ENCODE measurements around the gene STXBP2. TPM values are rescaled to one million over a fixed set of nuclear protein-coding genes. Genes with fewer than 3 reads are reported as not detected.

STXBP2 gene
- total and polyA plus RNA-seq, 4 donors: 25.9 to 32.7 (median 27.2) TPM

DNA sequence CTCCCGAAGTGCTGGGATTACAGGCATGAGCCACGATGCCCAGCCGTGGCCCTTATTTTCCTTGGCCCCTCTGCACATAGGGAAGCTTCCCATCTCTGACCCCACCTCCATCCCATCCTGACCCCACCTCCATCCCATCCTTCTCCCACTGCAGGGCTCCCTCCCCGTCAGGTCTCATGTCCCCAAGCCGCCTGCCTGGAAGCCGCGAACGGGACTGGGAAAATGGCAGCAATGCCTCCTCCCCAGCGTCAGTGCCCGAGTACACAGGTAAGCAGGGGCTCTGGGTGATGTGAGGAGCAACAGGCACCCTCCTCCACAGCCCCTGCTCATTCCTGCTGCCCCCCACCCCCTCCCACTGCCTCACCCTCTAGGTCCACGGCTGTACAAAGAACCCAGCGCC, 19.7 kb upstream of the STXBP2 start:
- Histone ChIP-seq H3K9me3 (ENCODE audit: control insufficient read depth in 4 of 4, low read length in 3 of 4) (no peaks in the 10 kb centered on the region), H3K4me1 (ENCODE audit: control insufficient read depth in 4 of 4, insufficient read depth in 4 of 4, low read length in 3 of 4) (peaks cover 17 to 36% (median 27%) of the 10 kb centered on the region in 4 donors), H3K9ac (ENCODE audit: low read depth in 1 of 2, low read length in 2 of 2) (no peak overlapping the region), H3K4me3 (ENCODE audit: low read depth in 1 of 3, low read length in 3 of 3) (no peak overlapping the region), H3K27me3 (ENCODE audit: control insufficient read depth in 4 of 4, insufficient read depth in 4 of 4, low read length in 3 of 4) (no peaks in the 10 kb centered on the region), H3K36me3 (ENCODE audit: control insufficient read depth in 4 of 4, insufficient read depth in 3 of 4, low read depth in 1 of 4, low read length in 3 of 4) (peaks cover 5 to 32% (median 20%) of the 10 kb centered on the region in 4 donors), H3K27ac (ENCODE audit: low read depth in 1 of 2, low read length in 2 of 2) (peak overlapping the region in 1 of 2 donors; percentile 86)
- DNase-seq (ENCODE audit: low spot score): no peak
- WGBS: 89% methylated on average over 12 of the region's 12 CpGs
- TF ChIP-seq NR2F2 (IDR thresholded peaks at IDR 0.05) (no peak), RAD21 (IDR thresholded peaks at IDR 0.05) (no peak), JUND (IDR thresholded peaks at IDR 0.05) (no peak), HNF4G (IDR thresholded peaks at IDR 0.05) (no peak), TAF1 (conservative IDR thresholded peaks at IDR 0.05) (no peak), YY1 (IDR thresholded peaks at IDR 0.05) (no peak), GABPA (IDR thresholded peaks at IDR 0.05 in 1 of 2, conservative IDR thresholded peaks at IDR 0.05 in 1 of 2) (no peak), RXRA (IDR thresholded peaks at IDR 0.05) (no peak), HNF4A (conservative IDR thresholded peaks at IDR 0.05) (no peak), FOXA2 (IDR thresholded peaks at IDR 0.05) (no peak), FOXA1 (IDR thresholded peaks at IDR 0.05) (no peak)
- TF ChIP-seq, protein P1, sequence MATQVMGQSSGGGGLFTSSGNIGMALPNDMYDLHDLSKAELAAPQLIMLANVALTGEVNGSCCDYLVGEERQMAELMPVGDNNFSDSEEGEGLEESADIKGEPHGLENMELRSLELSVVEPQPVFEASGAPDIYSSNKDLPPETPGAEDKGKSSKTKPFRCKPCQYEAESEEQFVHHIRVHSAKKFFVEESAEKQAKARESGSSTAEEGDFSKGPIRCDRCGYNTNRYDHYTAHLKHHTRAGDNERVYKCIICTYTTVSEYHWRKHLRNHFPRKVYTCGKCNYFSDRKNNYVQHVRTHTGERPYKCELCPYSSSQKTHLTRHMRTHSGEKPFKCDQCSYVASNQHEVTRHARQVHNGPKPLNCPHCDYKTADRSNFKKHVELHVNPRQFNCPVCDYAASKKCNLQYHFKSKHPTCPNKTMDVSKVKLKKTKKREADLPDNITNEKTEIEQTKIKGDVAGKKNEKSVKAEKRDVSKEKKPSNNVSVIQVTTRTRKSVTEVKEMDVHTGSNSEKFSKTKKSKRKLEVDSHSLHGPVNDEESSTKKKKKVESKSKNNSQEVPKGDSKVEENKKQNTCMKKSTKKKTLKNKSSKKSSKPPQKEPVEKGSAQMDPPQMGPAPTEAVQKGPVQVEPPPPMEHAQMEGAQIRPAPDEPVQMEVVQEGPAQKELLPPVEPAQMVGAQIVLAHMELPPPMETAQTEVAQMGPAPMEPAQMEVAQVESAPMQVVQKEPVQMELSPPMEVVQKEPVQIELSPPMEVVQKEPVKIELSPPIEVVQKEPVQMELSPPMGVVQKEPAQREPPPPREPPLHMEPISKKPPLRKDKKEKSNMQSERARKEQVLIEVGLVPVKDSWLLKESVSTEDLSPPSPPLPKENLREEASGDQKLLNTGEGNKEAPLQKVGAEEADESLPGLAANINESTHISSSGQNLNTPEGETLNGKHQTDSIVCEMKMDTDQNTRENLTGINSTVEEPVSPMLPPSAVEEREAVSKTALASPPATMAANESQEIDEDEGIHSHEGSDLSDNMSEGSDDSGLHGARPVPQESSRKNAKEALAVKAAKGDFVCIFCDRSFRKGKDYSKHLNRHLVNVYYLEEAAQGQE (IDR thresholded peaks at IDR 0.05): no peak
- TF ChIP-seq, protein P2, sequence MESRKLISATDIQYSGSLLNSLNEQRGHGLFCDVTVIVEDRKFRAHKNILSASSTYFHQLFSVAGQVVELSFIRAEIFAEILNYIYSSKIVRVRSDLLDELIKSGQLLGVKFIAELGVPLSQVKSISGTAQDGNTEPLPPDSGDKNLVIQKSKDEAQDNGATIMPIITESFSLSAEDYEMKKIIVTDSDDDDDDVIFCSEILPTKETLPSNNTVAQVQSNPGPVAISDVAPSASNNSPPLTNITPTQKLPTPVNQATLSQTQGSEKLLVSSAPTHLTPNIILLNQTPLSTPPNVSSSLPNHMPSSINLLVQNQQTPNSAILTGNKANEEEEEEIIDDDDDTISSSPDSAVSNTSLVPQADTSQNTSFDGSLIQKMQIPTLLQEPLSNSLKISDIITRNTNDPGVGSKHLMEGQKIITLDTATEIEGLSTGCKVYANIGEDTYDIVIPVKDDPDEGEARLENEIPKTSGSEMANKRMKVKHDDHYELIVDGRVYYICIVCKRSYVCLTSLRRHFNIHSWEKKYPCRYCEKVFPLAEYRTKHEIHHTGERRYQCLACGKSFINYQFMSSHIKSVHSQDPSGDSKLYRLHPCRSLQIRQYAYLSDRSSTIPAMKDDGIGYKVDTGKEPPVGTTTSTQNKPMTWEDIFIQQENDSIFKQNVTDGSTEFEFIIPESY (IDR thresholded peaks at IDR 0.05): no peak
- TF ChIP-seq, protein P3, sequence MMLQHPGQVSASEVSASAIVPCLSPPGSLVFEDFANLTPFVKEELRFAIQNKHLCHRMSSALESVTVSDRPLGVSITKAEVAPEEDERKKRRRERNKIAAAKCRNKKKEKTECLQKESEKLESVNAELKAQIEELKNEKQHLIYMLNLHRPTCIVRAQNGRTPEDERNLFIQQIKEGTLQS (IDR thresholded peaks at IDR 0.05): no peak

DNA sequence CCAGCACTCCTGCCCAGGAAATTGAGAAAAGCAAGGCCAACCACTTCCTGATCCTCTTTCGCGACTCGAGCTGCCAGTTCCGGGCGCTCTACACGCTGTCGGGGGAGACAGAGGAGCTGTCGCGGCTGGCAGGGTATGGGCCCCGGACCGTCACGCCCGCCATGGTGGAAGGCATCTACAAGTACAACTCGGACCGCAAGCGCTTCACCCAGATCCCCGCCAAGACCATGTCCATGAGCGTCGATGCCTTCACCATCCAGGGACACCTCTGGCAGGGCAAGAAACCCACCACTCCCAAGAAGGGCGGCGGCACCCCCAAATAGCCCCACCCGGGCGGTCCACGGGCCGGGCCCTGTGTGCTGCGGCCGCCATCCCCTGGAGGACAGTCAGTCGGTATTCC, 19.2 kb upstream of the STXBP2 start:
- Histone ChIP-seq H3K4me3 (ENCODE audit: low read depth in 1 of 3, low read length in 3 of 3) (no peak overlapping the region), H3K9ac (ENCODE audit: low read depth in 1 of 2, low read length in 2 of 2) (no peak overlapping the region), H3K36me3 (ENCODE audit: control insufficient read depth in 4 of 4, insufficient read depth in 3 of 4, low read depth in 1 of 4, low read length in 3 of 4) (peaks cover 9 to 34% (median 23%) of the 10 kb centered on the region in 4 donors), H3K4me1 (ENCODE audit: control insufficient read depth in 4 of 4, insufficient read depth in 4 of 4, low read length in 3 of 4) (peaks cover 17 to 36% (median 27%) of the 10 kb centered on the region in 4 donors), H3K27me3 (ENCODE audit: control insufficient read depth in 4 of 4, insufficient read depth in 4 of 4, low read length in 3 of 4) (no peaks in the 10 kb centered on the region), H3K9me3 (ENCODE audit: control insufficient read depth in 4 of 4, low read length in 3 of 4) (no peaks in the 10 kb centered on the region), H3K27ac (ENCODE audit: low read depth in 1 of 2, low read length in 2 of 2) (peak overlapping the region; percentile 86 to 94)
- WGBS: 91% methylated on average over 28 of the region's 28 CpGs
- no peak for DNase-seq (ENCODE audit: low spot score)
- TF ChIP-seq, protein P3 (IDR thresholded peaks at IDR 0.05): no peak
- TF ChIP-seq GABPA (IDR thresholded peaks at IDR 0.05 in 1 of 2, conservative IDR thresholded peaks at IDR 0.05 in 1 of 2): no peak
- TF ChIP-seq NR2F2 (IDR thresholded peaks at IDR 0.05): no peak
- TF ChIP-seq, protein P2 (IDR thresholded peaks at IDR 0.05): no peak
- no peak for TF ChIP-seq FOXA1 (IDR thresholded peaks at IDR 0.05)
- no peak for TF ChIP-seq HNF4G (IDR thresholded peaks at IDR 0.05)
- no peak for TF ChIP-seq FOXA2 (IDR thresholded peaks at IDR 0.05)
- no peak for TF ChIP-seq TAF1 (conservative IDR thresholded peaks at IDR 0.05)
- TF ChIP-seq RXRA (IDR thresholded peaks at IDR 0.05): no peak
- TF ChIP-seq YY1 (IDR thresholded peaks at IDR 0.05): no peak
- TF ChIP-seq JUND (IDR thresholded peaks at IDR 0.05): no peak
- no peak for TF ChIP-seq EGR1 (IDR thresholded peaks at IDR 0.05; ENCODE audit: low read depth in 2 of 2)
- TF ChIP-seq SP1 (IDR thresholded peaks at IDR 0.05): no peak
- TF ChIP-seq, protein P4, sequence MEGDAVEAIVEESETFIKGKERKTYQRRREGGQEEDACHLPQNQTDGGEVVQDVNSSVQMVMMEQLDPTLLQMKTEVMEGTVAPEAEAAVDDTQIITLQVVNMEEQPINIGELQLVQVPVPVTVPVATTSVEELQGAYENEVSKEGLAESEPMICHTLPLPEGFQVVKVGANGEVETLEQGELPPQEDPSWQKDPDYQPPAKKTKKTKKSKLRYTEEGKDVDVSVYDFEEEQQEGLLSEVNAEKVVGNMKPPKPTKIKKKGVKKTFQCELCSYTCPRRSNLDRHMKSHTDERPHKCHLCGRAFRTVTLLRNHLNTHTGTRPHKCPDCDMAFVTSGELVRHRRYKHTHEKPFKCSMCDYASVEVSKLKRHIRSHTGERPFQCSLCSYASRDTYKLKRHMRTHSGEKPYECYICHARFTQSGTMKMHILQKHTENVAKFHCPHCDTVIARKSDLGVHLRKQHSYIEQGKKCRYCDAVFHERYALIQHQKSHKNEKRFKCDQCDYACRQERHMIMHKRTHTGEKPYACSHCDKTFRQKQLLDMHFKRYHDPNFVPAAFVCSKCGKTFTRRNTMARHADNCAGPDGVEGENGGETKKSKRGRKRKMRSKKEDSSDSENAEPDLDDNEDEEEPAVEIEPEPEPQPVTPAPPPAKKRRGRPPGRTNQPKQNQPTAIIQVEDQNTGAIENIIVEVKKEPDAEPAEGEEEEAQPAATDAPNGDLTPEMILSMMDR (IDR thresholded peaks at IDR 0.05; ENCODE audit: low read depth, low read length, missing input control): no peak
- TF ChIP-seq RAD21 (IDR thresholded peaks at IDR 0.05): no peak
- TF ChIP-seq, protein P5, sequence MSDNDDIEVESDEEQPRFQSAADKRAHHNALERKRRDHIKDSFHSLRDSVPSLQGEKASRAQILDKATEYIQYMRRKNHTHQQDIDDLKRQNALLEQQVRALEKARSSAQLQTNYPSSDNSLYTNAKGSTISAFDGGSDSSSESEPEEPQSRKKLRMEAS (IDR thresholded peaks at IDR 0.05): no peak
- no peak for TF ChIP-seq HNF4A (conservative IDR thresholded peaks at IDR 0.05)
